ENCODE data around the gene SUN3.

- TF ChIP-seq CTCF (IDR thresholded peaks at IDR 0.05; ENCODE audit: low read length) (no peak), EZH2 (optimal IDR thresholded peaks at IDR 0.05; ENCODE audit: low read depth, low read length) (no peak), EZH2phosphoT487 (IDR thresholded peaks at IDR 0.05; ENCODE audit: low read length) (no peak)
Observed at GRCh38 chr7:47951374-47951773, 77.5 kb downstream of the SUN3 start.

Data from MM.1S (cell line).